Mesendoderm (in vitro differentiated cells): ENCODE measurements around the gene SPTY2D1.
"Not testable (repeated sequence)": the region's sequence is repeated elsewhere in the genome, so short reads cannot be mapped to it uniquely, and the experiment has no call there.

Experiments used
- DNase-seq: peaks from one replicate; pipeline ENCODE4 v3.0.0; 2013
- H2AK5ac ChIP-seq: 2 replicates; pipeline ENCODE4 v1.6.1; 2013; ENCODE audit warnings: low read length, inconsistent platforms
- H2BK120ac ChIP-seq: 2 replicates; pipeline ENCODE4 v1.6.1; 2013; ENCODE audit warnings: low read depth, mild to moderate bottlenecking, low read length, moderate library complexity, mixed read lengths
- H2BK15ac ChIP-seq: replicated peaks from 2 replicates; pipeline ENCODE4 v1.6.1; 2013; ENCODE audit warnings: low read depth, mild to moderate bottlenecking, moderate library complexity
- H2BK5ac ChIP-seq: 2 replicates; pipeline ENCODE4 v1.6.1; 2013; ENCODE audit warnings: low read length, inconsistent platforms
- H3K18ac ChIP-seq: 2 replicates; pipeline ENCODE4 v1.6.1; 2013; ENCODE audit warnings: mild to moderate bottlenecking, low read length, mixed read lengths
- H3K23ac ChIP-seq: one replicate; pipeline ENCODE4 v1.6.1; 2013; ENCODE audit warnings: low read length
- H3K27ac ChIP-seq: 2 replicates; pipeline ENCODE4 v1.5.1; 2013; ENCODE audit warnings: low read depth, mild to moderate bottlenecking, inconsistent platforms, low read length, moderate library complexity
- H3K27me3 ChIP-seq: 2 replicates; pipeline ENCODE4 v1.6.1; 2013; ENCODE audit warnings: low read length, control low read depth, mild to moderate bottlenecking, inconsistent platforms; ENCODE audit not compliant: insufficient read depth, poor library complexity
- H3K36me3 ChIP-seq: 2 replicates; pipeline ENCODE4 v1.6.1; 2013; ENCODE audit warnings: low read length, inconsistent platforms; ENCODE audit not compliant: control insufficient read depth, insufficient read depth
- H3K4ac ChIP-seq: one replicate; pipeline ENCODE4 v1.6.1; 2013; ENCODE audit warnings: low read depth, mild to moderate bottlenecking, low read length, moderate library complexity
- H3K4me1 ChIP-seq: 2 replicates; pipeline ENCODE4 v1.6.1; 2013; ENCODE audit warnings: low read depth, low read length, inconsistent platforms; ENCODE audit not compliant: control insufficient read depth
- H3K4me2 ChIP-seq: 2 replicates; pipeline ENCODE4 v1.6.1; 2013; ENCODE audit warnings: low read length
- H3K4me3 ChIP-seq: 2 replicates; pipeline ENCODE4 v1.5.1; 2013; ENCODE audit warnings: mild to moderate bottlenecking, low read length
- H3K56ac ChIP-seq: one replicate; pipeline ENCODE4 v1.6.1; 2013; ENCODE audit warnings: low read length
- H3K79me1 ChIP-seq: 2 replicates; pipeline ENCODE4 v1.6.1; 2013; ENCODE audit warnings: low read length, inconsistent platforms
- H3K79me2 ChIP-seq: 2 replicates; pipeline ENCODE4 v1.6.1; 2013; ENCODE audit warnings: mild to moderate bottlenecking, low read length; ENCODE audit not compliant: control insufficient read depth, insufficient read depth
- H3K9ac ChIP-seq: 2 replicates; pipeline ENCODE4 v1.6.1; 2013; ENCODE audit warnings: low read length, inconsistent platforms
- H4K5ac ChIP-seq: one replicate; pipeline ENCODE4 v1.6.1; 2013; ENCODE audit warnings: low read length
- H4K8ac ChIP-seq: one replicate; pipeline ENCODE4 v1.6.1; 2013; ENCODE audit warnings: low read depth, mild to moderate bottlenecking, control low read depth, low read length, moderate library complexity
- WGBS: extraction: QIAGEN DNeasy Blood & Tissue Kit; methylation state at CpG from one replicate; pipeline ENCODE4 v1.1.7; 2013; ENCODE audit warnings: low lambda C conversion rate, missing lambda C conversion rate; ENCODE audit not compliant: insufficient coverage; ENCODE audit errors: extremely low coverage; 5-methylcytosine and 5-hydroxymethylcytosine counted together

The SPTY2D1 gene

DNA sequence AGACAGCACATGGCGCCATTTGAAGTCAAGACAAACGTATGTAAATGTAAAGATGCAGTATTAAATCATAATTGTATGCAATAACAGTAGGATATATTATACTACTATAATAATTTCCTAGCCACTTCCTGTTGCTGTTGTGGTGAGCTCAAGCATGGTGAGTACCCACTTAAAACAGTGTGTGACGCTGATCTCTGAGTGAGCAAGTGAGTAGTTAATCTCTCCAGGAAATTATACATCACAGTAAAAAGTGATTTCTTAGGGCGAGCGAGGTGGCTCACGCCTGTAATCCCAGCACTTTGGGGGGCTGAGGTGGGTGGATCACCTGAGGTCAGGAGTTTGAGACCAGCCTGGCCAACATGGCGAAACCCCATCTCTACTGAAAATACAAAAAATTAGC is 38.1 kb upstream of the SPTY2D1 start:
- WGBS, result no CpG with 5 or more reads among the region's 7 CpGs
- H3K56ac ChIP-seq, result not testable (repeated sequence)

GRCh38 chr11:18671246-18671645 is 37.1 kb upstream of the SPTY2D1 start:
- Histone ChIP-seq H3K79me2 (no peaks in the 10 kb centered on the region), H3K79me1 (no peaks in the 10 kb centered on the region), H3K9ac (no peak overlapping the region), H2AK5ac (no peak overlapping the region), H3K4ac (no peak overlapping the region), H2BK15ac (no peak overlapping the region), H2BK5ac (no peak overlapping the region), H2BK120ac (no peak overlapping the region), H4K8ac (no peak overlapping the region), H3K27ac (no peak overlapping the region), H3K18ac (no peak overlapping the region), H3K4me2 (no peak overlapping the region), H3K4me3 (no peak overlapping the region), H3K27me3 (no peaks in the 10 kb centered on the region), H3K36me3 (no peaks in the 10 kb centered on the region), H3K56ac (no peak overlapping the region), H3K23ac (no peak overlapping the region), H4K5ac (no peak overlapping the region), H3K4me1 (no peaks in the 10 kb centered on the region)
- DNase-seq, result no peak
- WGBS, result no CpG with 5 or more reads among the region's 2 CpGs

More for the DNA sequence above, 38.1 kb upstream of the SPTY2D1 start:
- H3K23ac ChIP-seq, H3K79me2 ChIP-seq, H3K18ac ChIP-seq, H2AK5ac ChIP-seq, H3K9ac ChIP-seq, H3K36me3 ChIP-seq, H4K5ac ChIP-seq, H3K4me1 ChIP-seq, H2BK120ac ChIP-seq, H3K27me3 ChIP-seq, H2BK5ac ChIP-seq, H3K79me1 ChIP-seq, DNase-seq, H3K4ac ChIP-seq, H3K27ac ChIP-seq, H2BK15ac ChIP-seq, H3K4me3 ChIP-seq, H4K8ac ChIP-seq, H3K4me2 ChIP-seq: not testable (repeated sequence)

- no peak for DNase-seq
- Histone ChIP-seq H3K27me3 (no peaks in the 10 kb centered on the region), H3K4me2 (no peak overlapping the region), H3K56ac (no peak overlapping the region), H2BK15ac (no peak overlapping the region), H2BK120ac (no peak overlapping the region), H3K4ac (no peak overlapping the region), H3K79me1 (no peaks in the 10 kb centered on the region), H3K9ac (no peak overlapping the region), H2BK5ac (no peak overlapping the region), H3K23ac (no peak overlapping the region), H4K8ac (no peak overlapping the region), H3K4me3 (no peak overlapping the region), H3K18ac (no peak overlapping the region), H4K5ac (no peak overlapping the region), H3K36me3 (no peaks in the 10 kb centered on the region), H2AK5ac (no peak overlapping the region), H3K27ac (no peak overlapping the region), H3K4me1 (no peaks in the 10 kb centered on the region), H3K79me2 (no peaks in the 10 kb centered on the region)
- WGBS, result no CpG with 5 or more reads among the region's 4 CpGs
These were observed 35.6 kb upstream of the SPTY2D1 start for GRCh38 chr11:18669711-18670110.

- Histone ChIP-seq H3K27me3 (no peaks in the 10 kb centered on the region), H3K79me1 (no peaks in the 10 kb centered on the region), H3K18ac (no peak overlapping the region), H3K4ac (no peak overlapping the region), H2BK5ac (no peak overlapping the region), H3K23ac (no peak overlapping the region), H2BK15ac (no peak overlapping the region), H3K56ac (no peak overlapping the region), H4K8ac (no peak overlapping the region), H4K5ac (no peak overlapping the region), H3K79me2 (no peaks in the 10 kb centered on the region), H3K4me1 (no peaks in the 10 kb centered on the region), H2AK5ac (no peak overlapping the region), H3K27ac (no peak overlapping the region), H3K9ac (no peak overlapping the region), H3K36me3 (no peaks in the 10 kb centered on the region), H2BK120ac (no peak overlapping the region), H3K4me3 (no peak overlapping the region), H3K4me2 (no peak overlapping the region)
- no CpG with 5 or more reads among the region's 2 CpGs for WGBS
- DNase-seq, result no peak
These were observed 35.1 kb upstream of the SPTY2D1 start for GRCh38 chr11:18669219-18669596.

- Histone ChIP-seq H3K79me1 (no peaks in the 10 kb centered on the region), H2AK5ac (no peak overlapping the region), H3K79me2 (no peaks in the 10 kb centered on the region), H2BK120ac (no peak overlapping the region), H3K36me3 (no peaks in the 10 kb centered on the region), H3K9ac (no peak overlapping the region), H3K4ac (no peak overlapping the region), H3K27ac (no peak overlapping the region), H3K18ac (no peak overlapping the region), H4K5ac (no peak overlapping the region), H3K27me3 (no peaks in the 10 kb centered on the region), H2BK15ac (no peak overlapping the region), H3K4me2 (no peak overlapping the region), H3K56ac (no peak overlapping the region), H3K4me1 (no peaks in the 10 kb centered on the region), H3K23ac (no peak overlapping the region), H2BK5ac (no peak overlapping the region), H3K4me3 (no peak overlapping the region), H4K8ac (no peak overlapping the region)
- peak; percentile 28 for DNase-seq
- no CpG with 5 or more reads among the region's 4 CpGs for WGBS
These were observed 34.0 kb upstream of the SPTY2D1 start for GRCh38 chr11:18668131-18668530.

GRCh38 chr11:18665353-18665872 is 31.3 kb upstream of the SPTY2D1 start:
- H2AK5ac ChIP-seq, H2BK5ac ChIP-seq, H4K5ac ChIP-seq, H3K4me1 ChIP-seq, DNase-seq, H3K4me3 ChIP-seq, H3K27ac ChIP-seq, H2BK120ac ChIP-seq, H3K9ac ChIP-seq, H4K8ac ChIP-seq, H3K4ac ChIP-seq, H3K56ac ChIP-seq, H3K4me2 ChIP-seq, H2BK15ac ChIP-seq, H3K18ac ChIP-seq, H3K36me3 ChIP-seq, H3K79me1 ChIP-seq, H3K27me3 ChIP-seq, H3K79me2 ChIP-seq, H3K23ac ChIP-seq: not testable (repeated sequence)
- WGBS, result no CpG with 5 or more reads among the region's 10 CpGs
